Large intestine (tissue), 3 donors: ENCODE measurements around the gene CDC123. TPM values are rescaled to one million over a fixed set of nuclear protein-coding genes. Genes with fewer than 3 reads are reported as not detected.

Experiments
- DNase-seq, 2 donors: peaks; one replicate each; pipeline versions ENCODE4 v3.0.0 to v3.0.0-alpha.2; 2013
- H3K27ac ChIP-seq: one replicate; pipeline ENCODE4 v1.5.1; 2013; ENCODE audit warnings: low read length
- H3K27me3 ChIP-seq: 2 replicates; pipeline ENCODE4 v1.6.1; 2013; ENCODE audit warnings: low read length; ENCODE audit not compliant: control insufficient read depth, insufficient read depth
- H3K36me3 ChIP-seq: 2 replicates; pipeline ENCODE4 v1.6.1; 2013; ENCODE audit warnings: low read length; ENCODE audit not compliant: control insufficient read depth, insufficient read depth
- H3K4me1 ChIP-seq: one replicate; pipeline ENCODE4 v1.6.1; 2013; ENCODE audit warnings: low read length; ENCODE audit not compliant: control insufficient read depth, insufficient read depth
- H3K4me3 ChIP-seq: one replicate; pipeline ENCODE4 v1.5.1; 2013; ENCODE audit warnings: low read length
- H3K9me3 ChIP-seq: one replicate; pipeline ENCODE4 v1.6.1; 2013; ENCODE audit warnings: mild to moderate bottlenecking, low read depth, low read length, moderate library complexity; ENCODE audit not compliant: control insufficient read depth
- WGBS: methylation state at CpG from one replicate; pipeline ENCODE4 v1.1.5; 2013; ENCODE audit warnings: low lambda C conversion rate; ENCODE audit not compliant: insufficient coverage; 5-methylcytosine and 5-hydroxymethylcytosine counted together
- polyA plus RNA-seq: library from polyadenylated mRNA; unstranded; fragments of 120-200 nt; gene quantifications from one replicate; pipeline ENCODE4 v1.2.1, GENCODE V29; 2013

Gene CDC123
- polyA plus RNA-seq, 1 donor: 52.3 TPM

- Histone ChIP-seq H3K27me3 (no peaks in the 10 kb centered on the region), H3K9me3 (no peaks in the 10 kb centered on the region), H3K36me3 (peaks cover 16% of the 10 kb centered on the region), H3K4me1 (no peaks in the 10 kb centered on the region), H3K4me3 (no peak overlapping the region), H3K27ac (no peak overlapping the region)
- no peak for DNase-seq
- 100% methylated on average over 2 of the region's 6 CpGs for WGBS
Measured at GRCh38 chr10:12188656-12189055, 7.3 kb upstream of the CDC123 start.

DNA sequence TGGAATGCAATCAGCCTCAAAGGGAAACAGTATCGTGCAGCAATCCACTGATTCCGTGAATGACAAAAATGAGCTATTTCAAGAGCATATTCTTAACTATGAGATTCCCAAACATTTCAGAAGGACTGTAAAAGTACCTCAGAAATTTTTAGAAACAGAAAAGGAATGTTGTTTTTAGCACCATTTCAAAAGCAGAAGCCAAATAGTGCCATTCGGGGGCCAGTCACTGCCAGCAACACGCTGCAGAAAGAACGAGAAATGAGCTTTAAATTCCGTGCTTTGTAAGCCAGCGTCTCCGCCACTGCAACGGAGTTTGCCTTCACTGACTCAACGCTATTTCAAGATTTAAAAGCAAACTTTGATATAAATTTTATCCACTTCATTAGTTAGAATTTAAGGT, 6.6 kb upstream of the CDC123 start:
- 100% methylated on average over 4 of the region's 10 CpGs for WGBS
- H3K27me3 ChIP-seq: no peaks in the 10 kb centered on the region

DNA sequence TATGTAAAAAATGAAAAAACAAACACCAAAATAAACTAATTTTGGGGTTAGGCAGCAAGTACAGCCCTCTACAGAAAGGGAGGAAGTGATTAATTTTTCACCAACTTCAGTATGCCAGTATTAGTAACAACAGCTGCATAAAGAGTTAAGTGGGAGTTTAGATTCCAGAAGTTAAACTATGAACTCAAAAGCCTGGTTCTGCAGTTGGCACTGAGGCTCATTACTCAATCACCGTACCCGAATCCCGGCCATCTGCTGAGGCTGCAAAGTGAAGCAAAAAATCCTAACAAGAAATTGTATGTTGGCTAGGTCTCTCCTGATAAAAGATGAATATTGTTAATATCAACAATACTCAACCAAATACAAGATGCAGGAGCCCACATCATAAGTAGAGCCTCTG, 4.3 kb upstream of the CDC123 start:
- DNase-seq: no peak
- no CpG with 5 or more reads among the region's 3 CpGs for WGBS
- Histone ChIP-seq H3K36me3 (peaks cover 5% of the 10 kb centered on the region), H3K4me1 (peaks cover 7% of the 10 kb centered on the region), H3K27ac (no peak overlapping the region), H3K4me3 (no peak overlapping the region), H3K9me3 (no peaks in the 10 kb centered on the region), H3K27me3 (no peaks in the 10 kb centered on the region)

More for the DNA sequence above, 6.6 kb upstream of the CDC123 start:
- Histone ChIP-seq H3K27ac (no peak overlapping the region), H3K4me1 (peaks cover 5% of the 10 kb centered on the region), H3K9me3 (no peaks in the 10 kb centered on the region), H3K4me3 (no peak overlapping the region), H3K36me3 (peaks cover 16% of the 10 kb centered on the region)
- no peak for DNase-seq

GRCh38 chr10:12193193-12193592, 2.8 kb upstream of the CDC123 start:
- no peaks in the 10 kb centered on the region for H3K9me3 ChIP-seq
- no peaks in the 10 kb centered on the region for H3K27me3 ChIP-seq
- peaks cover 7% of the 10 kb centered on the region for H3K4me1 ChIP-seq
- peak overlapping the region; percentile 20 for H3K27ac ChIP-seq
- peak in 1 of 2 donors; percentile 29 for DNase-seq
- H3K4me3 ChIP-seq: no peak overlapping the region
- WGBS: no CpG with 5 or more reads among the region's 5 CpGs
- H3K36me3 ChIP-seq: no peaks in the 10 kb centered on the region

- Histone ChIP-seq H3K27me3 (no peaks in the 10 kb centered on the region), H3K4me3 (peak overlapping the region; percentile 90), H3K36me3 (peaks cover 8% of the 10 kb centered on the region), H3K27ac (peak overlapping the region; percentile 82), H3K9me3 (no peaks in the 10 kb centered on the region), H3K4me1 (peaks cover 7% of the 10 kb centered on the region)
- WGBS: 0% methylated on average over 1 of the region's 27 CpGs
- peak; percentile 29 to 39 for DNase-seq
Measured at GRCh38 chr10:12194752-12195271, 1.2 kb upstream of the CDC123 start.

DNA sequence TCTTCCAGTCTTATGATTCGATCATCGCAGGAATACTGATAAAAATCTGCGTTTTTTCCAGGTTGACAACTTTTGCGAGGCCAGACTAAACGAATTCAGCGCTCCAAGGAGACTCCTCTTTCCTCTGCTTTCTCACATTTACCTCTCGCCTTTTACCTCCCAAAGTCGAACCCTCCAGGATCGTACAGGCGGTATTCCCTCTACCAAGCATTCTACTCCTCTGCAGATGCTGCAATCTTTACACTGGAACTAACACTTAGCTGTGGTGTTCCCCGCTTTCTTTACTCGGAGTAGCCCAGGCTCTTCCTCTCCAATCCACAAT, 746 bp upstream of the CDC123 start:
- WGBS: 0% methylated on average over 5 of the region's 12 CpGs
- Histone ChIP-seq H3K4me1 (peaks cover 7% of the 10 kb centered on the region), H3K9me3 (no peaks in the 10 kb centered on the region)

DNA sequence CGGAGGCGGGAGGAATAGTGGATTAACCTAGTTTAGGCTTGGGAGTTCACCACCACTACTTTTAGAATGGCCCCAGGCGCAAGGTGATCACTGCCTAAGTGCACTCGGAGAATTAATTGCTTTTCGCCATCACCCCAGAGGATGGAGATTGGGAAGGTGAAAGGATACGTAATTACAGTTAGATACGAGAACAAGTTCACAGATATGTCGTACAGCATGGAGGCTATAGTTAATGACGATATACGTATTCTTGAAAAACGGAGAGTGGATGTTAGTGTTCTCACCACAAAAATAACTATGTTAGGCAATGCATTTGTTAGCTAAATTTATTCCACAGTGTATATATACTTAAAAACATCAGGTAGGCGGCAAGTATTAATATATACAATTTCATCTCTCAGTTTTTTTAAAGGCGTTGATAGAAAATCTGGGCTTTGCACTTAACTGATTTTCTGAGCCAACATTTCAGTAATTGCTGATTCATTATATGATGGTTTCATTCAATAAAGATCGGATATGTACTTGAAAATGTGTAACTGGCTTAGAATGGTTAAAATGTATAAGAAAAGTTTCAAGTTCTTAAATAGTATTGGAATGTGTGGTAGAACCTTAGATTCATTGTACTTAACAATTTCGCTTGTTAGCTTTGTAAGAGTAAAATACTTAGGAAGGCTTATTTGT, 683 bp downstream of the CDC123 start:
- peak overlapping the region; percentile 82 for H3K27ac ChIP-seq
- H3K4me1 ChIP-seq: peaks cover 7% of the 10 kb centered on the region
- DNase-seq: no peak
- H3K27me3 ChIP-seq: no peaks in the 10 kb centered on the region
- 31% methylated on average over 3 of the region's 15 CpGs for WGBS
- peak overlapping the region; percentile 90 for H3K4me3 ChIP-seq
- H3K36me3 ChIP-seq: peaks cover 17% of the 10 kb centered on the region
- no peaks in the 10 kb centered on the region for H3K9me3 ChIP-seq

More for the DNA sequence above, 746 bp upstream of the CDC123 start:
- no peaks in the 10 kb centered on the region for H3K27me3 ChIP-seq
- no peak for DNase-seq
- peaks cover 8% of the 10 kb centered on the region for H3K36me3 ChIP-seq
- H3K4me3 ChIP-seq: peak overlapping the region; percentile 90
- peak overlapping the region; percentile 82 for H3K27ac ChIP-seq

- DNase-seq: no peak
- no peaks in the 10 kb centered on the region for H3K9me3 ChIP-seq
- 100% methylated on average over 1 of the region's 2 CpGs for WGBS
- H3K4me3 ChIP-seq: no peak overlapping the region
- H3K4me1 ChIP-seq: peaks cover 7% of the 10 kb centered on the region
- no peak overlapping the region for H3K27ac ChIP-seq
- H3K36me3 ChIP-seq: peaks cover 27% of the 10 kb centered on the region
- no peaks in the 10 kb centered on the region for H3K27me3 ChIP-seq
Measured at GRCh38 chr10:12198156-12198555, 2.2 kb downstream of the CDC123 start.

DNA sequence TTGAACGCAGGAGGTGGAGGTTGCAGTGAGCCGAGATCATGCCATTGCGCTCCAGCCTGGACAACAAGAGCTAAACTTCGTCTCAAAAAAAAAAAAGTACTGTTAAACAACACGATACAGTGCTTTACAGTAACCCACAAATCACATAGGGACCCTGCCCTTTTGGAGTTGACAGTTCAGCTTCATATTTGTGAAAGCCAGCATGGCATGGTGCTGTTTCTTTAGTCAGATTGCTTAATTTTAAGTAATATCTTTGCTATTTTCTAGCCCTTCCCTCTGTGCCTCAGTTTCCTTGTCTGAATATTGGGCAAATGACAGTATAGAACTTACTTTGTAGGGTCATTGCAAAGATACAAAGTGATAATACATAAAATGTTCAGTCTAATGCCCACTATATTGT, 4.9 kb downstream of the CDC123 start:
- WGBS: no CpG with 5 or more reads among the region's 5 CpGs
- DNase-seq: no peak

GRCh38 chr10:12201543-12201942, 5.6 kb downstream of the CDC123 start:
- Histone ChIP-seq H3K27me3 (no peaks in the 10 kb centered on the region), H3K36me3 (peaks cover 36% of the 10 kb centered on the region), H3K9me3 (no peaks in the 10 kb centered on the region), H3K4me1 (no peaks in the 10 kb centered on the region), H3K27ac (no peak overlapping the region), H3K4me3 (no peak overlapping the region)
- WGBS: no CpG with 5 or more reads among the region's 3 CpGs
- no peak for DNase-seq

More for the DNA sequence above, 4.9 kb downstream of the CDC123 start:
- Histone ChIP-seq H3K4me3 (no peak overlapping the region), H3K27ac (no peak overlapping the region), H3K4me1 (no peaks in the 10 kb centered on the region), H3K36me3 (peaks cover 36% of the 10 kb centered on the region), H3K9me3 (no peaks in the 10 kb centered on the region), H3K27me3 (no peaks in the 10 kb centered on the region)

GRCh38 chr10:12202226-12202625, 6.2 kb downstream of the CDC123 start:
- Histone ChIP-seq H3K4me1 (no peaks in the 10 kb centered on the region), H3K36me3 (peaks cover 36% of the 10 kb centered on the region), H3K27me3 (no peaks in the 10 kb centered on the region), H3K4me3 (no peak overlapping the region), H3K9me3 (no peaks in the 10 kb centered on the region), H3K27ac (no peak overlapping the region)
- 100% methylated on average over 2 of the region's 5 CpGs for WGBS
- DNase-seq: no peak
